Erythroblast (primary cell): Measurements from ENCODE around the gene MNT.

Source experiments
- GATA1 ChIP-seq: IDR thresholded peaks from 2 replicates; pipeline ENCODE4 v1.6.1; 2011; ENCODE audit warnings: low read depth, mild to moderate bottlenecking, control low read depth, low read length, moderate library complexity
- POLR2A ChIP-seq: IDR thresholded peaks from 2 replicates; pipeline ENCODE4 v1.6.1; 2011; ENCODE audit warnings: mild to moderate bottlenecking, low read length

DNA sequence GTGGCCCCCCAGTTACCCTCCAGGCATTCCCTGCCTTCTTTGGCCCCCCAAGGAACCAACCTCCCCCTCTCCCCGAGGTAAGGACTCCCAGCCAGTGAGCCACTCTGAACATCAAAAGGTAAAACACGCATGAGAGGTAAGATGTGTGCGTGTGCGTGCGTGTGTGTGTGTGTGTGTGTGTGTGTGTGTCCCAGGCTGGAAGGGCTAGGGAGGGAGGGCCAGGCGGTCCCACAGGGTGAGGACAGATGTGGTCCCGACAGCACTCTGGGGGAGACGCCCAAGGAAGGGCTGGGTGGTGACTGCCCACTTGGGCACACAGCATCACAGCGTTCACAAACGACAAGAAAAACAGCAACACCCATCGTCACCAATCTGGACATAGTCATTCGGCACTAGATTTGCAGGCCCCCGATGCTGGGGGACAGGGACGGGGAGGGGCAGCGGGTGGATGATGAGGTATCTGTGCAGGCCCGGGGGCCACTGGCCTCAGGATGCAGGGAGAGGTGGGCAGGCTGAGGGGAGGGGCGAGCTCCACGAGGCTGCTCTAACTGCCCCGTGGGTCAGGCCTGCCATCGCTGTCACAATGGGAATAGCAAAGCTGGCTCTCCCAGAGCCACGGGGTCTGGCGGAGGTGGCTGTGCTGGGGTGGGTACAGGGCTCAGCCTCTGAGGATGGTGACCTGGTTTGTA is 16.3 kb downstream of the MNT start:
- TF ChIP-seq POLR2A (no peak), GATA1 (no peak)
